HCT116 (cell line): ENCODE data around the gene TPP1. TPM values are rescaled to one million over a fixed set of nuclear protein-coding genes. Genes with fewer than 3 reads are reported as not detected.
A peak's percentile ranks its signal among the peaks of the same experiment; 100 is the strongest.

Experiments
- ATAC-seq: fragments of 200-7000 bp; cut with Tn5 transposase; 2 replicates; pipeline ENCODE4 v1.9.1; 2020; ENCODE audit warnings: mild to moderate bottlenecking, moderate library complexity
- BruUV-seq: library from RNA; stranded (reverse); fragments of 400-500 nt; replicated peaks from 2 replicates; lab custom pipeline; 2021; lab: Mats Ljungman, UMichigan
- CTCF ChIA-PET: fragments of 300-600 bp; sonication (Branson Sonifier 250); formaldehyde crosslinking; loops from one replicate; lab custom pipeline; 2021; ENCODE audit warnings: antibody characterized with exemption; lab: Charles Lee
- POLR2A ChIA-PET: fragments of 300-600, 350-600 bp; sonication (Branson Sonifier 250); formaldehyde crosslinking; loops from one replicate; lab custom pipeline; 2021; ENCODE audit warnings: antibody characterized with exemption; lab: Charles Lee
- RAD21 ChIA-PET, 2 experiments: fragments of 300-600 bp; sonication (Branson Sonifier 250); formaldehyde crosslinking; loops; one replicate each; lab custom pipeline; 2023; ENCODE audit warnings: low total read pairs in 2 of 2; ENCODE audit not compliant: uncharacterized antibody in 2 of 2, unreplicated experiment in 2 of 2, low non-redundant PET in 1 of 2; lab: Charles Lee
- DNase-seq: peaks from one replicate; pipeline ENCODE4 v3.0.0-alpha.2; 2010; ENCODE audit warnings: low read depth, low spot score
- H2AFZ ChIP-seq: fragments of 200-600 bp; shearing (Covaris generic), sonication (generic); 2 replicates; pipeline ENCODE4 v1.6.1; 2017; ENCODE audit warnings: low read depth, mixed run types, mixed read lengths, antibody characterized with exemption, low read length; ENCODE audit not compliant: poor library complexity, severe bottlenecking
- H3K27ac ChIP-seq: 2 replicates; pipeline ENCODE4 v1.5.1; 2012; ENCODE audit warnings: low read depth, low read length
- H3K27me3 ChIP-seq: fragments of 200-600 bp; sonication (generic); 2 replicates; pipeline ENCODE4 v1.6.1; 2016; ENCODE audit warnings: mixed run types, low read length, mixed read lengths; ENCODE audit not compliant: insufficient read depth
- H3K36me3 ChIP-seq, 2 experiments: fragments of 200-500 bp in 1 of 2; fragments of 200-600 bp in 1 of 2; sonication (Bioruptor generic) in 1 of 2; sonication (generic) in 1 of 2; 2 replicates each; pipeline versions ENCODE4 v1.5.1 to v1.6.1; 2014 to 2016; ENCODE audit warnings: low read length in 2 of 2, inconsistent platforms in 1 of 2, mixed read lengths in 1 of 2, mixed run types in 1 of 2; ENCODE audit not compliant: insufficient read depth in 2 of 2, control insufficient read depth in 1 of 2
- H3K4me1 ChIP-seq, 2 experiments: fragments of 200-600 bp in 1 of 2; sonication (generic) in 1 of 2; 2 replicates each; pipeline versions ENCODE4 v1.5.1 to v1.6.1; 2012 to 2017; ENCODE audit warnings: low read length in 2 of 2, inconsistent platforms in 1 of 2, mild to moderate bottlenecking in 1 of 2, mixed read lengths in 1 of 2, mixed run types in 1 of 2, moderate library complexity in 1 of 2; ENCODE audit not compliant: insufficient read depth in 2 of 2, control insufficient read depth in 1 of 2
- H3K4me2 ChIP-seq: fragments of 200-600 bp; sonication (generic); 2 replicates; pipeline ENCODE4 v1.6.1; 2017; ENCODE audit warnings: mixed run types, low read length, mixed read lengths
- H3K4me3 ChIP-seq, 2 experiments: fragments of 200-600 bp in 1 of 2; sonication (generic) in 1 of 2; replicated peaks in 1 of 2; 2 replicates each; pipeline ENCODE4 v1.5.1; 2011 to 2016; ENCODE audit warnings: low read length in 2 of 2, control low read depth in 1 of 2, low read depth in 1 of 2, mild to moderate bottlenecking in 1 of 2, mixed read lengths in 1 of 2, mixed run types in 1 of 2
- H3K79me2 ChIP-seq: fragments of 200-600 bp; sonication (generic); 2 replicates; pipeline ENCODE4 v1.6.1; 2017; ENCODE audit warnings: mild to moderate bottlenecking, mixed run types, low read length, moderate library complexity, mixed read lengths; ENCODE audit not compliant: insufficient read depth
- H3K9ac ChIP-seq: fragments of 200-600 bp; sonication (generic); 2 replicates; pipeline ENCODE4 v1.6.1; 2016; ENCODE audit warnings: low read length, mixed read lengths
- H3K9me2 ChIP-seq: fragments of 200-600 bp; sonication (generic), shearing (Covaris generic); 2 replicates; pipeline ENCODE4 v1.6.1; 2017; ENCODE audit warnings: mixed run types, mild to moderate bottlenecking, moderate library complexity; ENCODE audit not compliant: insufficient read depth
- H3K9me3 ChIP-seq, 2 experiments: fragments of 200-500 bp in 1 of 2; fragments of 200-600 bp in 1 of 2; sonication (Bioruptor generic) in 1 of 2; sonication (generic) in 1 of 2; 2 replicates each; pipeline ENCODE4 v1.6.1; 2014 to 2017; ENCODE audit warnings: low read length in 2 of 2, mixed read lengths in 2 of 2, inconsistent platforms in 1 of 2, low read depth in 1 of 2, mild to moderate bottlenecking in 1 of 2, mixed run types in 1 of 2, moderate library complexity in 1 of 2; ENCODE audit not compliant: control insufficient read depth in 1 of 2, insufficient read depth in 1 of 2
- H4K20me1 ChIP-seq: fragments of 200-600 bp; sonication (generic), shearing (Covaris generic); 2 replicates; pipeline ENCODE4 v1.6.1; 2017; ENCODE audit warnings: mixed run types, mild to moderate bottlenecking, moderate library complexity; ENCODE audit not compliant: insufficient read depth
- ATF3 ChIP-seq: IDR thresholded peaks from 2 replicates; pipeline ENCODE4 v1.6.1; 2012
- CBX3 ChIP-seq: IDR thresholded peaks from 2 replicates; pipeline ENCODE4 v1.6.1; 2012; ENCODE audit warnings: low read depth
- CEBPB ChIP-seq: IDR thresholded peaks from 2 replicates; pipeline ENCODE4 v1.6.1; 2012; ENCODE audit warnings: low read depth
- EZH2 ChIP-seq: fragments of 200-600 bp; sonication (generic); IDR thresholded peaks from 2 replicates; pipeline ENCODE4 v1.6.1; 2017; ENCODE audit warnings: antibody characterized with exemption, mixed run types
- EZH2phosphoT487 ChIP-seq: fragments of 200-600 bp; IDR thresholded peaks from 2 replicates; pipeline ENCODE4 v1.6.1; 2018; ENCODE audit warnings: antibody characterized with exemption, borderline replicate concordance
- FOSL1 ChIP-seq: IDR thresholded peaks from 2 replicates; pipeline ENCODE4 v1.6.1; 2012; ENCODE audit warnings: low read depth
- JUND ChIP-seq: IDR thresholded peaks from 2 replicates; pipeline ENCODE4 v1.6.1; 2012
- MAX ChIP-seq: IDR thresholded peaks from 2 replicates; pipeline ENCODE4 v1.6.1; 2012
- POLR2A ChIP-seq: IDR thresholded peaks from 2 replicates; pipeline ENCODE4 v1.7.0; 2011; ENCODE audit warnings: borderline replicate concordance; ENCODE audit not compliant: insufficient read depth, insufficient read length; ENCODE audit errors: extremely low read depth
- POLR2AphosphoS5 ChIP-seq: IDR thresholded peaks from 2 replicates; pipeline ENCODE4 v1.6.1; 2011; ENCODE audit warnings: mild to moderate bottlenecking, low read depth, low read length, moderate library complexity
- RAD21 ChIP-seq: IDR thresholded peaks from 2 replicates; pipeline ENCODE4 v1.6.1; 2012; ENCODE audit warnings: low read depth, mild to moderate bottlenecking
- SIN3A ChIP-seq: IDR thresholded peaks from 2 replicates; pipeline ENCODE4 v1.6.1; 2012; ENCODE audit warnings: low read depth
- SP1 ChIP-seq: IDR thresholded peaks from 2 replicates; pipeline ENCODE4 v1.6.1; 2012; ENCODE audit warnings: low read depth
- SRF ChIP-seq: IDR thresholded peaks from 2 replicates; pipeline ENCODE4 v1.6.1; 2012; ENCODE audit warnings: low read depth
- TCF7L2 ChIP-seq: IDR thresholded peaks from 2 replicates; pipeline ENCODE4 v1.7.0; 2011; ENCODE audit warnings: borderline replicate concordance, inconsistent platforms; ENCODE audit not compliant: insufficient read depth, insufficient read length; ENCODE audit errors: extremely low read depth
- YY1 ChIP-seq: IDR thresholded peaks from 2 replicates; pipeline ENCODE4 v1.6.1; 2011; ENCODE audit warnings: low read length, low read depth, moderate library complexity, mild to moderate bottlenecking; ENCODE audit not compliant: insufficient replicate concordance; ENCODE audit errors: extremely low read depth
- ZBTB33 ChIP-seq: IDR thresholded peaks from 2 replicates; pipeline ENCODE4 v1.6.1; 2011; ENCODE audit warnings: mild to moderate bottlenecking, low read length, moderate library complexity; ENCODE audit not compliant: insufficient replicate concordance; ENCODE audit errors: extremely low read depth
- ZNF274 ChIP-seq: fragments of 200-500 bp; sonication (Bioruptor generic); IDR thresholded peaks from 2 replicates; pipeline ENCODE4 v1.6.1; 2014; ENCODE audit warnings: mild to moderate bottlenecking, low read depth, low read length, inconsistent platforms
- intact Hi-C: fragments of 100-400 bp; cut with micrococcal nuclease; formaldehyde crosslinking; loops from 2 replicates; pipeline ENCODE4 v1.10.0; 2022
- total RNA-seq: library from RNA; stranded (reverse); gene quantifications from one replicate; pipeline ENCODE4 v1.2.1, GENCODE V29; 2021; ENCODE audit not compliant: unreplicated experiment
- TF ChIP-seq, protein P1 (sequence below), 3 experiments: fragments of 200-600 bp in 1 of 3; sonication (generic) in 1 of 3; IDR thresholded peaks in 2 of 3; conservative IDR thresholded peaks in 1 of 3; 2 replicates each; pipeline ENCODE4 v1.5.1; 2012 to 2017; ENCODE audit warnings: low read depth in 2 of 3, low read length in 2 of 3, antibody characterized with exemption in 1 of 3, borderline replicate concordance in 1 of 3, control low read depth in 1 of 3, mild to moderate bottlenecking in 1 of 3, mixed read lengths in 1 of 3, mixed run types in 1 of 3, moderate library complexity in 1 of 3; ENCODE audit not compliant: insufficient read depth in 1 of 3

Gene TPP1
- total RNA-seq, 1 experiment from 2014 or later, result 44.7 TPM

DNA sequence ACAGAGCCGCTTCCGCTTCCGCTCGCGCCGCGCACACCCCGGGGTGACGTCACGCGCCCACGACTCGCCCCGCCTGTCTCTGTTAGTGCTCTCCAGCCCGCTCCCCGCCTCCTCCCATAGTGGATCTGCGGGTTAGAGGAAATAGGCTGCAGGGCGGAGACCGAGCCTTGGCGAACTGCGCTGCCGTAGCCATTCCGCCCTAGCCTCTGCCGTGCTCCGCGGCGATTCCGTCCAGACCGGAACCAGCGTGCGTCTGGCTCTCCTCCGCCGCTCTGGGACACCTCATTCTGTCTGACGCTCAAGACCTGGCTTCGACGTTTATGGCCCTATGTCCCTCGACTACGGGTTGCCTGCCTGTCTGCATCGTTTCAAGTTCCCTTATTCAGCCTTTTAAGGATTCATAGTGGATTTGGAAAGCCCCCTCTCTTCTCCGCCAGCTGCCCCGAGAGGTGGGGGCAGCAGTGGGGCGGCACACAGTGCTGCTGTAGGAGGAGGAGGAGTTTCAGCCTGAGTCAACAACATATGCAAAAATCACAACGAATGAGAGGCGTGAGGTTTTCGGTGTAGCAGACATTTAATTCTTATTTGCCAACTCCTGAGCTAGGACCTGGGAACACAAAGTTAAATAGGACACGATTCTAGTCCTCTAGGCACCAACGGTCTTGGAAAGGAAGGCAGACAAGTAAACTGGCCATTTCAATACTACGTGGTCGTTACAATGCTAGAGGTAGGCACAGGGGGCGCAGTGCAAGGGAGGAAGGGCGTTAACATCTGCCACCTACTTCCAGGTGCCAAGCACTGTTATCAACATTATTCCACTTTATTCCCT is 6.8 kb downstream of the TPP1 start, which contains the start of gene TAF10:
Gene TAF10, minus strand, starts transcription at position 4 of the 829 bp plus-strand sequence. CDS start 27 bp downstream, outside the sequence.
- DNase-seq (peak; percentile 75), ATAC-seq (peak; percentile 90)
- H3K36me3 ChIP-seq, result peaks cover 21 to 43% of the 10 kb centered on the region in 2 experiments
- no peak within 1 kb of the TSS for H2AFZ ChIP-seq
- peak within 1 kb of the TSS; percentile 73 for H3K9ac ChIP-seq
- peaks cover 33% of the 10 kb centered on the region for H3K79me2 ChIP-seq
- H3K4me1 ChIP-seq, result peaks cover 7 to 31% of the 10 kb centered on the region in 2 experiments; a peak in 3 of 4 replicates
- POLR2A ChIA-PET, result interaction anchor here (1.0 to 1.2 kb wide), 2 partner anchors 9 to 68 kb away, joined by 4 read pairs; no protein-coding TSS in a partner anchor
- BruUV-seq, result TSS peak; percentile 94
- RAD21 ChIA-PET, result no interaction called here
- H3K27me3 ChIP-seq, result no peaks in the 10 kb centered on the region
- H3K9me3 ChIP-seq, result no peaks in the 10 kb centered on the region
- H3K9me2 ChIP-seq, result no peaks in the 10 kb centered on the region
- H3K27ac ChIP-seq, result peak within 1 kb of the TSS; percentile 93
- H3K4me3 ChIP-seq, result peak within 1 kb of the TSS; percentile 71 to 92
- H3K4me2 ChIP-seq, result peak within 1 kb of the TSS; percentile 91
- no peaks in the 10 kb centered on the region for H4K20me1 ChIP-seq
- CTCF ChIA-PET, result interaction anchor here (0.6 to 2.1 kb wide), 4 partner anchors 59 to 233 kb away, joined by 4 to 11 read pairs (median 4); partner anchors contain the start of gene MRPL17
- intact Hi-C loops, result no loop called here
- TF ChIP-seq MAX (no peak), YY1 (no peak), SRF (no peak), EZH2phosphoT487 (no peak), ZBTB33 (peak; percentile 22), POLR2A (peak; percentile 75), CBX3 (no peak), TCF7L2 (peak; percentile 21), EZH2 (no peak), FOSL1 (no peak), CEBPB (no peak), ZNF274 (no peak), POLR2AphosphoS5 (peak; percentile 98), ATF3 (no peak), SIN3A (no peak), SP1 (no peak), JUND (no peak), RAD21 (no peak)
- TF ChIP-seq, protein P1, sequence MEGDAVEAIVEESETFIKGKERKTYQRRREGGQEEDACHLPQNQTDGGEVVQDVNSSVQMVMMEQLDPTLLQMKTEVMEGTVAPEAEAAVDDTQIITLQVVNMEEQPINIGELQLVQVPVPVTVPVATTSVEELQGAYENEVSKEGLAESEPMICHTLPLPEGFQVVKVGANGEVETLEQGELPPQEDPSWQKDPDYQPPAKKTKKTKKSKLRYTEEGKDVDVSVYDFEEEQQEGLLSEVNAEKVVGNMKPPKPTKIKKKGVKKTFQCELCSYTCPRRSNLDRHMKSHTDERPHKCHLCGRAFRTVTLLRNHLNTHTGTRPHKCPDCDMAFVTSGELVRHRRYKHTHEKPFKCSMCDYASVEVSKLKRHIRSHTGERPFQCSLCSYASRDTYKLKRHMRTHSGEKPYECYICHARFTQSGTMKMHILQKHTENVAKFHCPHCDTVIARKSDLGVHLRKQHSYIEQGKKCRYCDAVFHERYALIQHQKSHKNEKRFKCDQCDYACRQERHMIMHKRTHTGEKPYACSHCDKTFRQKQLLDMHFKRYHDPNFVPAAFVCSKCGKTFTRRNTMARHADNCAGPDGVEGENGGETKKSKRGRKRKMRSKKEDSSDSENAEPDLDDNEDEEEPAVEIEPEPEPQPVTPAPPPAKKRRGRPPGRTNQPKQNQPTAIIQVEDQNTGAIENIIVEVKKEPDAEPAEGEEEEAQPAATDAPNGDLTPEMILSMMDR (IDR thresholded peaks at IDR 0.05 in 2 of 3, conservative IDR thresholded peaks at IDR 0.05 in 1 of 3; ENCODE audit: borderline replicate concordance in 1 of 3, insufficient read depth in 1 of 3, low read depth in 2 of 3, low read length in 2 of 3), result peak in 2 of 3 experiments; percentile 63 to 67; a peak in 4 of 6 replicates
